Measurements from ENCODE around the gene TRIM37. TPM values are rescaled to one million over a fixed set of nuclear protein-coding genes. Genes with fewer than 3 reads are reported as not detected.

Gene TRIM37
- total RNA-seq, 1 donor from 2014 or later = 27.7 TPM

Other genes starting within 250 kb of the TRIM37 start
- gene SKA2, start 48.3 kb upstream of the TRIM37 start, total RNA-seq = 52.1 and 63.6 TPM in 2 replicates
- gene PRR11, start 48.9 kb upstream of the TRIM37 start, total RNA-seq = 29.4 and 32.7 TPM in 2 replicates
- gene SMG8, start 103.2 kb upstream of the TRIM37 start, total RNA-seq = 25.1 and 26.1 TPM in 2 replicates
- gene GDPD1, start 113.6 kb upstream of the TRIM37 start, total RNA-seq = 2.7 and 3.2 TPM in 2 replicates
- gene YPEL2, start 224.8 kb upstream of the TRIM37 start, total RNA-seq = 7.4 and 7.9 TPM in 2 replicates

All from activated T-helper 1 cell treated with anti-CD3 and anti-CD28 coated beads, Interleukin-12 subunit alpha, Interleukin-12 subunit beta, Interleukin-2, Interleukin-4 antibody, amounts not matched to agents 30 ng/mL and 10 ng/mL and 1 ng/mL, durations not matched to agents 14 hours and 24 hours and 36 hours (primary cell).